HG03097 (cell line): Measurements from ENCODE around the gene CYP3A7.
"Not testable (repeated sequence)": the region's sequence is repeated elsewhere in the genome, so short reads cannot be mapped to it uniquely, and the experiment has no call there.

Experiments used
- ATAC-seq: cut with Tn5 transposase; IDR thresholded peaks from one replicate; pipeline ENCODE4 v1.9.1; 2021; ENCODE audit not compliant: unreplicated experiment, low FRiP score

CYP3A7 gene

DNA sequence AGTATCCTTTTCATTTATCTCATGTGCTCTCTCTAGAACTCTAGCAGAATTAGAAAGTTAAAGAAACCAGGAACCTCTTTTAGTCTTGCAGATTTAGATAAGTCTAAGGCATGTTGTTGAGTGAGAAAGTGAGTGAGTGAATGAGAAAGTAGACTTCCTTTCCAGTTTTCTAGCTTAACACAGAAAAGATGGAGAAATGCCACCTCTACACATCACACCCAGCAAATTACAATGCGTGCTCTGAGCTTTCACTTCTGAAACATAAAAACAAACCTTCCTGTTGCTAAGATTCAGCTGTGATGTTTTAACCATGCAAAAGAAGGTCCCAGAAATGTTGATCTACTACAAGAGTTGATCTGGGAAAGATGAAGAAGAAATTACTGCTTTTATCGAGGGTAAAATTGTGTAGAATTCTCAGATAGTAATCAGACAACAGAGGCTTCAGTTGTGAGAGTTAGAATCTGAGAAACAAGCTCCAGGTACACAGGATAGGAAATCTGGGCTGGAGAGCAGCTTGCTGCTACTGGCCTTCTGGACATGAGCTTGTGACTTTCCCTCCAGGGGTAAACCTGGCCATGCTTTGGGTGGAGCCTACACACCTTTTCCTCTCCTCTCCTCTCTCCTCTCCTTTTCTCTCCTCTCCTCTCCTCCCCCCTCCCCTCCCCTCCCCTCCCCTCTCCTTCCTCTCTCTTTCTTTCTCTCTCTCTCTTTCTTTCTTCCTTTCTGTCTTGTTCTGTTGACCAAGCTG lies 59.8 kb downstream of the CYP3A7 start:
- no peak for ATAC-seq

- ATAC-seq: no peak
Measured at GRCh38 chr7:99672573-99672972, 62.4 kb downstream of the CYP3A7 start.

DNA sequence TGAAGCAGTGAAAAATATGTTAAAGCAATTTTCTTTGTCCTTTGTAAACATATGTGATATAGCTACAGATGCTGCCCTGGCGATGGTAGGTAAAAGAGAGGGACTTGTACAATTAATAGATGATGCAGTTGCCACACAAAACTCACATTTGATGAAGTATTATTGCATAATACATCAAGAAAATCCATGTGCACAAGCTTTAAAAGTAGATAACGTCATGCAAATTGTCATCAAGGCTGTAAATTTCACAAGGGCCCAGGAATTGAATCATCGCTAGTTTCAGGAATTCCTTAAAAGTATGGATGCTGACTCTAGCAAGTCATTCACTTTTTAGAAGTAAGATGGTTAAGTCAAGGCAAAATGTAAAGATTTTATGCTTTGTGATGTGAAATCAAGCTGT lies 65.2 kb downstream of the CYP3A7 start:
- no peak for ATAC-seq

GRCh38 chr7:99668541-99668940 lies 66.5 kb downstream of the CYP3A7 start:
- ATAC-seq: no peak

DNA sequence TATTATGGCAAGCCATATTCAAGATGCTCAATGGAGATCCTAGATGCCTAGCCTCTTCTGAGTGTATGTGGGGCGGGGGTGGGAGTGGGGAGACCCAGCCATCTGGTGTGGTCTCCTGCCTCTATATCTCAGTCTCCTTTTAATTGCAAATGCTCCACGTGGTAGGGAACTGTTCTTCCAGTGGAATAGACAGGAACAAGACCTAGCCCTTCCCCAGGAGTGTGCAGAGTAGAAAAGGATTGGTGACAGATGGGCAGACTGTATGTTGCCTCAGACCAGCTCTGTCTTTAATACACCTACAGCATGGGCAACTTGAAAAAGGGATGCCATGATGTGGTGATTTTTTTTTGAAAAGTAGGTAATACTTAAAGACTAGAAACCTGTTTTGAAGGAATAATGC lies 67.8 kb downstream of the CYP3A7 start:
- ATAC-seq: no peak

GRCh38 chr7:99666013-99666395 lies 69.0 kb downstream of the CYP3A7 start:
- ATAC-seq: no peak

DNA sequence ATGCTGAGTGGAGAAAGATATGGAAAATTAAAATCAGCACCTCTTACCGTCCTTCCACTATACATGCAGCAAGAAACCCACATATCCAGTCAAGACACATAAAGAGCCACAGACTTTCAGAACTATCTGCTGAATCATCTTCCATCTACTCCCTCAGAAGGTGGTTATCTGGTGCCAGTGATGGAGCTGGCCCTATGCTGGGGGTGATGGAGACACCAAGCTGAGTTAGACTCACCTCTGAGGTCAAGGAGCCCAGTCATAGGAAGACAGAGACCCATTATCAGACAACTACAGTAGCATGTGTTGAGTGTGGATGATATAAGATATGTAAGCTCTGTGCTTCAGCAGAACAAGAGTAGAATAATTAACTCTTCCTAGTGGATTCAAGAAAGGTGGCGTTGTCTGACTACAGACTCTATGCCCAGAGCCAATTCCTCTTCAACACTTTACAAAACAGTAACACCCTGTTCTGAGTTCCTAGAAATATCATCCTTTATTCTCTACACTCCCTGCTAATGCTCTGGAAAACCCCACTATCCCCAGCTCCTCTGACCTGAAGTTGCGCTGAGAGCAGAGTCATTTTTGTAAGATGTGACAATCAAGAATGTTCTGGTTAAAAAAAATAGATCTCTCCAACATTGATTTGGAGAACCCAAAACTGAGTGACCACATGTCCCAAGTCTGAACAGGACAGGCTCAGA lies 69.5 kb downstream of the CYP3A7 start:
- ATAC-seq: no peak

GRCh38 chr7:99657879-99658278 lies 77.1 kb downstream of the CYP3A7 start:
- not testable (repeated sequence) for ATAC-seq
